ENCODE measurements around the gene SMAP2.

Gene SMAP2

GRCh38 chr1:40351124-40351523, 22.4 kb upstream of the SMAP2 start:
- Histone ChIP-seq H3K36me3 (no peaks in the 10 kb centered on the region), H3K9me3 (no peaks in the 10 kb centered on the region), H3K27me3 (no peaks in the 10 kb centered on the region), H3K4me1 (no peaks in the 10 kb centered on the region), H3K4me3 (no peak overlapping the region), H3K27ac (no peak overlapping the region)
- DNase-seq, result no peak
- TF ChIP-seq CTCF (IDR thresholded peaks at IDR 0.05), result no peak
- intact Hi-C loops (cut with DNase I; ENCODE audit: low total_unique reads), result no loop called here

GRCh38 chr1:40352126-40352525, 21.4 kb upstream of the SMAP2 start:
- Histone ChIP-seq H3K9me3 (no peaks in the 10 kb centered on the region), H3K27me3 (no peaks in the 10 kb centered on the region), H3K27ac (no peak overlapping the region), H3K36me3 (no peaks in the 10 kb centered on the region), H3K4me1 (no peaks in the 10 kb centered on the region), H3K4me3 (no peak overlapping the region)
- intact Hi-C loops (cut with DNase I; ENCODE audit: low total_unique reads), result no loop called here
- no peak for TF ChIP-seq CTCF (IDR thresholded peaks at IDR 0.05)
- no peak for DNase-seq

- Histone ChIP-seq H3K9me3 (peaks cover 0 to 7% (median 0%) of the 10 kb centered on the region in 3 donors), H3K27ac (no peak overlapping the region), H3K4me1 (no peaks in the 10 kb centered on the region), H3K27me3 (no peaks in the 10 kb centered on the region), H3K4me3 (no peak overlapping the region), H3K36me3 (peaks cover 0 to under 1% (median 0%) of the 10 kb centered on the region in 3 donors)
- intact Hi-C loops (cut with DNase I; ENCODE audit: low total_unique reads), result no loop called here
- TF ChIP-seq CTCF (IDR thresholded peaks at IDR 0.05), result no peak
- DNase-seq, result no peak
These were observed 20.4 kb upstream of the SMAP2 start for GRCh38 chr1:40353082-40353481.

- H3K27ac ChIP-seq, result no peak overlapping the region
- peaks cover 0 to 7% (median 0%) of the 10 kb centered on the region in 3 donors for H3K9me3 ChIP-seq
- no peaks in the 10 kb centered on the region for H3K27me3 ChIP-seq
- no peak for TF ChIP-seq CTCF (IDR thresholded peaks at IDR 0.05)
- H3K36me3 ChIP-seq, result peaks cover 0 to 4% (median 0%) of the 10 kb centered on the region in 3 donors
- no peak overlapping the region for H3K4me3 ChIP-seq
- intact Hi-C loops (cut with DNase I; ENCODE audit: low total_unique reads), result no loop called here
- no peak for DNase-seq
- no peaks in the 10 kb centered on the region for H3K4me1 ChIP-seq
These were observed 15.9 kb upstream of the SMAP2 start for GRCh38 chr1:40357625-40358024.

GRCh38 chr1:40360631-40361030, 12.9 kb upstream of the SMAP2 start:
- Histone ChIP-seq H3K36me3 (peaks cover 0 to 4% (median 0%) of the 10 kb centered on the region in 3 donors), H3K9me3 (peaks cover 0 to 7% (median 0%) of the 10 kb centered on the region in 3 donors), H3K4me3 (no peak overlapping the region), H3K27me3 (no peaks in the 10 kb centered on the region), H3K4me1 (no peaks in the 10 kb centered on the region), H3K27ac (no peak overlapping the region)
- no peak for DNase-seq
- intact Hi-C loops (cut with DNase I; ENCODE audit: low total_unique reads), result no loop called here
- TF ChIP-seq CTCF (IDR thresholded peaks at IDR 0.05), result no peak

GRCh38 chr1:40361201-40361600, 12.3 kb upstream of the SMAP2 start:
- Histone ChIP-seq H3K27ac (no peak overlapping the region), H3K4me3 (no peak overlapping the region), H3K9me3 (peaks cover 0 to 7% (median 0%) of the 10 kb centered on the region in 3 donors), H3K4me1 (no peaks in the 10 kb centered on the region), H3K27me3 (no peaks in the 10 kb centered on the region), H3K36me3 (peaks cover 0 to 4% (median 0%) of the 10 kb centered on the region in 3 donors)
- no peak for DNase-seq
- intact Hi-C loops (cut with DNase I; ENCODE audit: low total_unique reads), result no loop called here
- TF ChIP-seq CTCF (IDR thresholded peaks at IDR 0.05), result no peak
